Activated CD8-positive, alpha-beta memory T cell treated with anti-CD3 and anti-CD28 coated beads for 48 hours (primary cell): ENCODE data around the gene CCDC167.

Experiments
- DNase-seq, 3 experiments: peaks; one replicate each; pipeline ENCODE4 v3.0.0-alpha.2; 2020; ENCODE audit warnings: low read depth in 2 of 3, low spot score in 2 of 3

Gene CCDC167

GRCh38 chr6:37490536-37491170, 9.0 kb downstream of the CCDC167 start:
- DNase-seq: no peak

- no peak for DNase-seq
Measured at GRCh38 chr6:37489697-37490336, 9.9 kb downstream of the CCDC167 start.

GRCh38 chr6:37488476-37488875, 11.2 kb downstream of the CCDC167 start:
- DNase-seq: no peak

- DNase-seq: no peak
Measured at GRCh38 chr6:37487591-37488380, 11.9 kb downstream of the CCDC167 start.

GRCh38 chr6:37486121-37486839, 13.4 kb downstream of the CCDC167 start:
- DNase-seq: no peak

GRCh38 chr6:37485291-37485702, 14.4 kb downstream of the CCDC167 start:
- no peak for DNase-seq

GRCh38 chr6:37484786-37485170, 14.9 kb downstream of the CCDC167 start:
- no peak for DNase-seq

- DNase-seq: peak in 2 of 3 experiments; percentile 47 to 58
Measured at GRCh38 chr6:37483917-37484785, 15.5 kb downstream of the CCDC167 start.

- no peak for DNase-seq
Measured at GRCh38 chr6:37483252-37483901, 16.3 kb downstream of the CCDC167 start.

GRCh38 chr6:37482606-37483251, 17.0 kb downstream of the CCDC167 start:
- DNase-seq: no peak

GRCh38 chr6:37481711-37482605, 17.7 kb downstream of the CCDC167 start:
- DNase-seq: no peak

GRCh38 chr6:37480951-37481534, 18.6 kb downstream of the CCDC167 start:
- DNase-seq: no peak

GRCh38 chr6:37480118-37480736, 19.5 kb downstream of the CCDC167 start:
- no peak for DNase-seq

GRCh38 chr6:37479266-37479854, 20.3 kb downstream of the CCDC167 start:
- no peak for DNase-seq

GRCh38 chr6:37478827-37479226, 20.9 kb downstream of the CCDC167 start:
- DNase-seq: no peak

- no peak for DNase-seq
Measured at GRCh38 chr6:37477656-37478435, 21.8 kb downstream of the CCDC167 start.

- DNase-seq: no peak
Measured at GRCh38 chr6:37477191-37477590, 22.5 kb downstream of the CCDC167 start.
